8988T (cell line): Measurements from ENCODE around the gene MCM3AP.
A peak's percentile ranks its signal among the peaks of the same experiment; 100 is the strongest.

Experiments used
- DNase-seq: peaks from one replicate; pipeline ENCODE4 v3.0.0; 2011

The MCM3AP gene

DNA sequence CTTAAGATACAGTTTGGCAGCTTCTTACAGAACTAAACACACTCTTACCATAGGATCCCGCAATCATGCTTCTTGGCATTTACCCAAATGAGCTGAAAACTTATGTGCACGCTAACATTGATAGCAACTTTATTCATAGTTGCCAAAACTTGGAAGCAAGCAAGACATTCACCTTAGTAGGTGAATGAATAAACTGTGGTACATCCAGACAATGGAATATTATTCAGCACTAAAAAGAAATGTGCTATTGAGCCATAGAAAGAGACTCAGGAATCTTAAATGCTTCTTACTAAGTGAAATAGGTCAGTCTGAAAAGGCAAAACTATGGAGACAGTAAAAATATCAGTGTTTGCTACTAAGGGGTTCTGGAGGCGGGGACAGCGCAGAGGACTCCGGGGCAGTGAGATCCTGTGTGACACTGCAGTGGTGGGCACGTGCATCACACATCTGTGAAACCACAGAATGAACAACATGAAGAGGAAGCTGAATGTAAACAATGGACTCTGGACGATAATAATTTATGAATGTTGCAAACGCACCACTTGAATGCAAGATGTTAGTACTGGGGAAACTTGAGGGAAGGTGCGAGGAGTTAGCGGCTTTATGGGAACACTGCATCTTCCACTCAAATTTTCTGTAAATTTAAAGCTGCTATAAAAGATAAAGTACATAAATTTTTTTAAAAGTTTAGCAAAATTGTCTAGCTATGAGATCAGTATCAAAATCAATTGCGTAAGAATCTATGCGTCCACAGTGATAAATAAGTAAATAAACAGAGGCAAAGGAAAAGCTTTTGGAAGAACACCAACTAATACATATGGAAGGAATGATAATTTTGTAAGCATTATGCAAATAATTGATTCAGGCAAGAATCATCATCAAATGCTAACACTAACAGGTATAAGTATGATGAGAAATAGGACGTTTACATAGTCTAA lies 85.7 kb downstream of the MCM3AP start:
- no peak for DNase-seq

DNA sequence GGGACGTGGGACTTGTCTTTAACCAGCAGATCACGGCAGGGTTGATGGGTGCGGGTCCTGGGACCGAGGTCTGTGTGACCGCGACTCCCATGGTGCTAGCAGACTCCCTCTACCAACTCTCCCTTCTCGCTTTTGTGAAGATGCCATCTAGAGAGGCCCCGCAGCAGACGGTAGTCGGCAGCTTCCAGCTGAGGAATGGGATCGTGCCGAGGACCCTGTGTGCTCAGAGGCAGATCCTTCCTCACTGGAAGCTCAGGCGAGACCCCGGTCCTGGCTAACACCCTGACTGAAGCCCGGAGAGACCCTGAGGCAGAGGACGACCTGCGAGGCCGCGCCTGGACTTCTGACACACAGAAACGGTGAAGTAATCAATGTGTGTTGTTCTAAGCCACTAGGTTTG lies 88.7 kb downstream of the MCM3AP start:
- no peak for DNase-seq

DNA sequence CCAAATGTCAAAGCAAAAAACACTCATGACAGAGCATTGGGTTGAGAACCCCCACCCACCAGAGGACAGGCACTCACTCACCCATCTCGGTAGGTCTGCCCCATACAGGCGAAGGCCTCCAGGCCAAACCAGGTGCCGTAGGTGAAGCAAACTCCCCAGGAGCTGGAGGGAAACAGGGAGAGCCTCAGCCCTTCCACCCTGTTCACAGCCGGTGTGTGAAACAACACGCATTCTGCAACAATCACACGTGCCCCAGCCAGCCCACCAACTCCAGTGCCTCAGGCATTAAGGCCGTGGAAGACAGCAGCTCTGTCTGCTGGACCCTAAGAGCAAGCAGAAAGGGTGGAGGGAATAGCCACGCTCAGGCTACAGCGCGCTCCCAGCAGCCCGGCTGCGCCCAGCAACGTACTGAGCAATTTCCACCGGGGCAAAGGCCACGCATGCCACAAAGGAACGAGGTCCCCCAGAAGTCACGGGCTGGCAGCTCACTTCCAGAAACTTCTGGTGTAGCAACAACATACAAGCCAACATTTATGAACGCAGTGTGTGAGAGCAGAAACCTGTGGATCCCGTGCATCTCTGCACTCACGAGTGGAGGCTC lies 89.7 kb downstream of the MCM3AP start:
- DNase-seq: no peak

DNA sequence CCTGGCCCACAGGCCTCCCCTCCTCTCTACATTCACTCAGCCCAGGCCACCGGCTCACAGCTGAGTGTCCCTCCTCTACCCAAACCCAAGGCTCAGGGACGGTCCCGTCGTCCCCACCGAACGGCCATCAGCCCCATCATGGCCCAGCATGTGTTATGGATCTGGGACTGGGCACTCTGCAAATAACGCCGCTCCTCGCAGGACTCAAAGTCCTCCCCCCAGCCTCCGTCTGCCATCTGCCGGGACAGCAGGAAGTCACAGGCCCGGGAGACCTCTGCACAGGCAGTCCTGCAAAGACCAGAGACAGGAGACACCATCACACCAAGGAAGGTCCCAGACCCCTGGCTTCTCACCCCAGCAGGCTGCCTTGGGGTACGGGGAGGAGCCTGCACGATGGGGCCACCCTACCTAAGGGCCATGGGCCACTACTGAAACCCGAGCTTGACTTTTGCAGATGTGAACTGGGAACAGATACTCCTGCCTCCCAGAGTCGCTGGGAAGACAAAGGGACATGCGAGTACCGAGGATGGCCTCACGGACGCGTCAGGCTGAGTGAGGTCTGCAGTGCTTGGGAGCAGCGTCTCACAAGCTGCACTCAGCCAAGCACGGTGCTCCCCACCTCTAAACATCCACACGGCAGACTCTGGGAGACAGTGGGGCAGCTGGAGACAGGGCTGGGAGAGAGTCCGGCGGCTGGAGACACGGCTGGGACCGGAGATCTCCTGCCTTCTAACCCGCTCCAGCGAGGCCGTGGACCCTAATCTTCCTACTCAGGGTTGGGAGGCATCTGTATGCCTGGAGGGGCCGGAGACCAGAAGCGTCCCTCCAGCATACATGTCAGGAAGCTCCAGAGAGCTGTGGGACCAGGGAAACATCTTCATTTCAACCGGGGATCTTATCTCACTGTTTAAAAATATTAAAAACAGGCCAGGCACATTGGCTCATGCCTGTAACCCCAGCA lies 90.8 kb downstream of the MCM3AP start:
- no peak for DNase-seq

DNA sequence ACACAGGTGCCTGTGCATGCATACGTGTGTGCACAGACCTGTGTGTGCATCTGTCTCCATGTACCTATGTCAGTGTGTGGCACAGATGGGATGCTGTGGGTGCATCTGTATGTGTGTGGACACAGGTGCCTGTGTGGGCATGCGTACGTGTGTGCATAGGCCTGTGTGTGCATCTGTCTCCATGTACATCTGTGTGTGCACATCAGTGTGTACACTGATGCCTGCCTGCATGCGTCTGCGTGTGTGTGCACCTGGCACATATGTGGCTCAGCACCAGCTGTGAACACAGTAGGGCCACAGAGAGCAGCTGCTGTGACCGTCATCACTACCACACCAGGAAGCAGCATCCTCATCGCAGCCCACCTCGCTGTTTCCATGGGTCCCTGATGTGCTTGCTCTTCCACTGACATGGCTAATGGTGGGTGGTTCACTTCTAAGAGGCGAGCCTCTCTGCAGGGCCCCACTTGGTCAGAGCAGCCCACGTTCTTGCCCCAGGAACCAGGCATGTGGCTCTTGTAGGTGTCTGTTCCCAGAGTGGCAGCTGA lies 91.5 kb downstream of the MCM3AP start:
- no peak for DNase-seq

DNA sequence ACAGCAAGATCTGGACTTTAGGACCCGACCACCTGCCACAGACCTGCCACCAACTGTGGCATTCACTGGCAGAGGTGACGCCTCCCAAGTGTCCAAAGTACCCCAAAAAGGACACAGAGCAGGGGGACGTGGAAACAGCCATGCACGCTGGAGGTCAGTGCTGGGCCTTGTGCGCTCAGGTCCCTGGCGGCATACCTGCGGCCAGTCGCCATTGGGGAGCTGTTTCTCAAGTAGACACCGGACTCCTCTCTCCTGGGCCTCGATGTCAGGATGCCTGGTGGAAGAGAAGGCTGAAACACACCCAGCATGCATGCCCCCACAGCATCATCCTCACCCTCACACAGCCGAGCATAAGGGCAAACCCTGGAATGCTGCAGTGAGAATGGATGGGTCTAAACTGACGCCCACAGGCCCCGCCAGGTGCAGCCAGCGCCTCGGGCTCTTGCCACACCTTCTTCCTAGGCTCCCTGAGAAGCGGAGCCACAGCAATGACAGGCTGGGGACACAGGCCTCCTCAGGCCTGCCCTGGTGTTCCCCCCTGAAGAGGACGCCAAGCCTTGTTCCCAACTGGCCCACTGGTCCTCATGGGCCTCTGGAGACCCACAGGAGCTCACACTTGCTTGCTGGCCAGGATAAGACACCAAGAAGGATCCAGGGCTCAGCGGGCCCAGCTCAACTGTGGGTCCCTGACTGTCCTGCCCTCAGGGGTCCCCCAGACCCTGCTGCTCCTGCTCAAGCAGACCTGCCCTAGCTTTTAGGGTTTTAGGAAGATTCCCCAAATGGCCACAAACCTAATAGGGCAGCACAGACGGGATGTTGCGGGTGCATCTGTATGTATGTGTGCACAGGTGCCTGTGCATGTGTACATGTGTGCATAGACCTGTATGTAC lies 93.5 kb downstream of the MCM3AP start:
- no peak for DNase-seq

DNA sequence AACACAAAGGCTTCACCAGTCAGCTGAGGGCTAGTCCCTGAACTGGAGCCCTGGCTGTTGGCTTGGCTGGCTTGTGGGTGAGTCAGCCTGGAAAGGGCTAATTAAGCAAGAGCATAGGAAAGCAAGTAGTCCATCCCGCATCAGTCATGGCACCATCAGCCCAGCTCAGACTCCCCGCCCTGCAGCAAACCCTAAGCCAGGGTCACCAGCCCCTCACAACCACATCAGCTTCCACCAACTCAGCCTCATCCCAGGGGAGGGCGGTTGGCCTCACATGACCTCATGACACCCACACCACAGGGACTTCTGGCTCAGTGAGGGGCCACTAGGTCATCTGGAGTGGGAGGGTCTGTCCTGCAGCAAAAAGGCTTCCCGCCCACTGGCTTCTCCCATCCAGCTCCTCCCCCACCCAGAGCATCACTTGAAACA lies 94.1 kb downstream of the MCM3AP start:
- no peak for DNase-seq

DNA sequence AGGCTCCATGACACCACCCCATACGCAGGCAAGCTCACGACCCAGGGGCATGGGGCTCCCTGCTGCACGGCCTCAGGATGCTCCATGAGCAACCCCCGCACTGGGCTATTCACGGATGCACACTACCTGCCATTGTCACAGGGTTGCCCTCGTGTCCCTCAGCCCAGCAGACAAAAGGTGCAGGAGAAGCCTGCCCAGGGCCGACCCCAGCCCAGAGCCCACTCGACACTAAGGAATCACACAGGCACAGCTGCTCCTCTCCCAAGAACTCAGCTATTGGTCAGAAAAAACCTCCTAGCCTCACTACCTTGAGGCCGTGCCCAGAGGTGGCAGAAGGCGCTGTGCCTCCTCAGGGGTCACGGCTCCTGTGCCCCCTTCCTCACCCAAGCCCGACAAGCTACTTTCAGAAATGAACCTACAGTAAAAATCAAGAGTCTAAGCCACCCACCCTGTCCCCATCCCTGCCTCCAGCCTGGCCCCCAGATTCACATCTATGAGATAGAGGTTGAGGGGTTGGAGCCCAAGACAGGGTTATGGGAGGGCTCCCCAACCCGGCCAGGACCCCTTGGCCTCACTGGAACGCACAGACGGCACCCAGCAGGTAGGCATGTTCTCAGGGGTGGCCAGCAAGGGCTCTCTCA lies 94.8 kb downstream of the MCM3AP start:
- DNase-seq: no peak

DNA sequence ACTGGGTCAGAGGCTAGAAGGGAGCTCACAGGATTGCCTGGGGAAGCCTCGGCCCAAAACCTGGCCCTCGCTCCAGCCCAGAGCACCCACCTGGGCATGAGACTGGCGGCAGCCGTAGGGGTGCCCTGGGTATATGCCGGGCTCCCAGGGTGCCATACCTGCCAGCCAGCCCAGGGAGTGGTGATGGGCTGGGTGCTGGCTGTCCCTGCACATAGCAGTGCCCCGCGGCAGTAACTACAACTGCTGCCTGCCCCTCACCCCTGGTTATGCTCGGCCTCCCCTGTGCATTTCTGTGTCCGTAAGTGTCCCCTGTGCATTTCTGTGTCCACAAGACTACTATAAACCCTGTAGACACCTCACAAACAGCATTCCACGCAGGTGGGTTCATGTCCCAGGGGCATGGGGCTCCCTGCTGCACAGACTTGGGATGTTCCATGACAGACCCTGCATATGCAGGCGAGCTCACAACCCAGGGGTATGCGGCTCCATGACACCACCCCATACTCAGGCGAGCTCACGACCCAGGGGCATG lies 95.4 kb downstream of the MCM3AP start:
- DNase-seq: no peak

DNA sequence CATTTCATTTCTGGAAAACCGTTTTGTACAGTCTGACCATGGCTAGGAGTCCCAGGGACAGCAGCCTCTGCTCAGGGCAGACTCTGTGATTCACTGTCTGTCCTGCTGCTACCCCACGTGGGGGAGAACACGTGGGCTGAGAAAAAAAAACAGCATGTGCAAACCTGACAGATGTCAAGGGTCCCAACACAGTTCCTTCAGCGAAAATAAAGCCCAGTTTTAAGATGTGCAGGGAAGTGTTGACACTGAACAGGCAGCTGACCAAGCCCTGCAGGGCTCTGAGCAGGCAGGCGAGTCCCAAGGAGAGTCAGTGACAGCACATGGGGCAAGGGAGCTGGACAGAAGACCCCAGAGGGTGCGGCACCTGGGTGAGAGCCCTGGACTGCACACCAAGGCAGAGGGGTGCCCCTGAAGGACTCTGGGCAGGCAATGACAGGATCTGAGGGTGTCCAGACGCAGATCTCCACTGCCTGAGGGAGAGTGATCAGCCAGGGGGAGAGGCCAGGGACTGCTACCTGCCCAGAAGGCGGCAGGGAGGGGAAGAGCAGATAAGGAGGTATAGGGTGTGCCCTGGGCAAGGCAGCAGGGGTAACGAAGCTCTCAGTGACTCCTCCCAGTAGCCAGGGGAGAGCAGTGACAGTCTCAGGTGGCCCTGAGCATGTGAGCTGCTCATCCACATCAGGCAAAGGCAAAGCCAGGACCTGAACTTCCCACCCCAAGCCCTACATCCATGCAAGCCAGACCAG lies 96.0 kb downstream of the MCM3AP start:
- DNase-seq: no peak

DNA sequence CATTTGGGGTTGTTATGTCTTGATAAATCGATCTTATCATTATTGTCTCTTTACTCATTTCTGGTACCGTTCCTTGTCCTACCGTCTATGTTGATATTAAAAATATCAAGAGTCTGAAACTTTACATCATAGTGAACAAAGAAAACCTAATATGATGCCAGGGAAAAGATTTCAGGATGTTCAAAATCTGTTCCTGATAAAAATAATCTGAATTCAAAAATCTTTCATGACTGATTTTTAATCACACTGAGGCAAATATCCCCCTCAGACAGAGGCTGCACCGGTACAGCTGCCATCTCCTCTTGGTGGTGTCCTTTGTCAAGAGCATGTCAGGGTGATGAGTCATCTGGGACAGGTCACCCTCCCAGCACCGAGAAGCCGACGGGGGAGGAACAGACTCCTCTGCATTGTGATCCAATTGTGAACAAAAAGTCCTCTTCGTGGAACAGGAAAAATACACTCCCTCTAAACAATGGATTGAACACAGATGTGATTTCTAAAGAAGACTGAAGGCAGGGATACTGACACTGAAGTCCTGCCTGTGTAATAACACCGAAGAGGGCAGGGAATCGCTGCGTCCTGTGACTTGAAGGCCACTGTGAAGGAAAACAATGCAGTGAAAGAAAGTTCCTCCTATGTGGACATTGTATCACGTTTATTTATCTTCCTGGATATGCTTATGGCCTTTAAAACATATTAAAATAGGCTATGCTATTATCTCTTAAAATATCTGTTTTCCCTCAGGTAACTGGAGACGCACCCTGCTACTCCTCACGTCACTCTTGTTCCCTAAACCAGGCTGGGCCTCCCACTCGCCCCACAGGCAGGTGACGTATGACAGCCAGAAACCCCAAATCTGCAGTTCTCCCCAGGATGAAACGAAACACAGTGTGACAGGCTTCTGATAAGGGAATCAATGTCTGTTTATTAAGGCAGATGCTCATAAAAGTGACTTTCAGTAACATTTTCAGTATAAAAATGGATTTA lies 96.9 kb downstream of the MCM3AP start:
- peak; percentile 54 for DNase-seq

DNA sequence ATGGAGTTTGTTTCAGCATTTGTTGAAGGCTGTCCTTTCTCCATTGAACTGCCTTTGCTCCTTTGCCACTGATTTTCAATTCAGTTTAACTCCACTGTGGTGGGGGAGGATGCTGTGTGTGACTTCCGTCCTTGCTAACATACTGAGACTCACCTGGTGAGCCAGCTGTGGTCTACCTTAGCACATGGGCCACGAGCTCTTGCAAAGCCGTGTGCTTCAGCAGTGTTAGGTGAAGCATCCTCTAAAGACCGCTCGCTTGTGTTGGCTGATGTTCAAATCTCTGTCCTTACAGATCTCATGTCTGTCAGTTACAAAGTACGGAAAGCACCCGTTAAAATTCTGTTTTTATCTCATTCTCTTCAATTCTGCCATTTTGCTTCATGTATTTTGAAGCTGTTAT lies 97.6 kb downstream of the MCM3AP start:
- DNase-seq: no peak

DNA sequence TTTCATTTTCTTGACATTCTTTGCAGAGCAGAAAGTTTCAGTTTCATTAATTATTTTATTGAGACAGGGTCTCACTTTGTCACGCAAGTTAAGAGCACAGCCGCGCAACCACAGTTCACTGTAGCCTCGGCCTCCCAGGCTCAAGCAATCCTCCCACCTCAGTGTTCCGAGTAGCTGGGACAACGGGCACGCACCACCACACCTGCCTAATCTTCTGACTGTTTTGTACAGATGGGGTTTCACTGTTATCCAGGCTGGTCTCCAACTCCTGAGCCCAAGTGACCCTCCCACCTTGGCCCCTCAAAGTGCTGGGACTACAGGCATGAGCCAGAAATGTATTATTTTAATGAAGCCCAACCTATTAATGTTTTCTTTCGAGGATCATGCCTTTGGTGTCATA lies 98.2 kb downstream of the MCM3AP start:
- no peak for DNase-seq

DNA sequence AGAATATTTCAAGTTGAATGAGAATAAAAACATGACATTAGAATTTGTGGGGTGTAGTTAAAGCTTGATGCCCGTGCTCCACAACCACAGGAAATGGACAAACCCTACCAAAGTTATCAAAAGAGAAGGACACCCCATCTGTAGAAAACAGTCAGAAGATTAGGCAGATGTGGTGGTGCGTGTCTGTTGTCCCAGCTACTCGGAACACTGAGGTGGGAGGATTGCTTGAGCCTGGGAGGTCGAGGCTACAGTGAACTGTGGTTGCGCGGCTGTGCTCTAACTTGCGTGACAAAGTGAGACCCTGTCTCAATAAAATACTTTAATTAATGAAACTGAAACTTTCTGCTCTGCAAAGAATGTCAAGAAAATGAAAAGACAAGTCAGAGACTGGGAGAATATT lies 99.7 kb downstream of the MCM3AP start:
- no peak for DNase-seq
